GM18511 (cell line): ENCODE data around the gene IFNA6.
"Not testable (repeated sequence)": the region's sequence is repeated elsewhere in the genome, so short reads cannot be mapped to it uniquely, and the experiment has no call there.

Experiments
- ATAC-seq: cut with Tn5 transposase; IDR thresholded peaks from one replicate; pipeline ENCODE4 v1.9.1; 2021; ENCODE audit warnings: mild to moderate bottlenecking, moderate library complexity; ENCODE audit not compliant: unreplicated experiment

Gene IFNA6

DNA sequence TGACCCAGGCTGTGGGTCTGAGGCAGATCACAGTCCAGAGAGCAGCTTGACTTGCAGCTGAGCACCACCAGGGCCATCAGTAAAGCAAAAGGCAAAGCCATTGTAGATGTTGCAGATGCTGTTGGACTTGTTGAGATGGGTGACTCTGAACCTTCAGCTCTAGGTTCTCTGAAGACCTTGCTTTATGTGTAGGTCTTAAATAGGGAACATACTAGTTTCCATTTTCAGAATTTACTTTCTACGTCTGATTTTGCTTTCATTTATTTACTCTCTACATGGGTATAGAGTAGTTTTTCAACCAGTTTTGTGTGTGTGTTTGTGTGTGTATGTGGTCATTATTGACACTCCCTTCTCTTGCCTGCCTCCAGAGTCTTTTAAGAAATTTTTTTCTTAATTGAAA is at the start of gene IFNA6:
IFNA6 (minus strand) TSS at position 101 of the 400 bp plus-strand sequence; CDS start at position 101, 0 bp downstream.
- ATAC-seq, result no peak

DNA sequence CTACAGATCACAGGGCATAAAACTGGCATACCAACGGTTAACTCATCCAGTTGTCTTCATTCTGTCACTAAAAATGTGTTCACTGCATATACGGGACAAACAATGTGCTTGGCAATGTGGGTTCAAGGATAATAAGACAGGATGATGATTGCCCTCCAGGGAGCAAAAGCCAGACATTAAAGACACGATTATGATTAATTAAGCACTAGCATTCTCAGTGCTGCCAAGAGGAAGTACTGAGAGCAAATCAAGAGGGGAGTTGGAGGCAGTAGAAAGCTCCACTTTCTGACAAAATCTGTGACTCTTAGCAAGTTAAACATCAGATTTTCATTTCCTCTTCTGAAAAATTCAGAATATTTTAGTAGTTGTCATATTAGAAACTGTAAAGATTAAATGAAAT is 49.3 kb upstream of the IFNA6 start:
- ATAC-seq, result no peak

DNA sequence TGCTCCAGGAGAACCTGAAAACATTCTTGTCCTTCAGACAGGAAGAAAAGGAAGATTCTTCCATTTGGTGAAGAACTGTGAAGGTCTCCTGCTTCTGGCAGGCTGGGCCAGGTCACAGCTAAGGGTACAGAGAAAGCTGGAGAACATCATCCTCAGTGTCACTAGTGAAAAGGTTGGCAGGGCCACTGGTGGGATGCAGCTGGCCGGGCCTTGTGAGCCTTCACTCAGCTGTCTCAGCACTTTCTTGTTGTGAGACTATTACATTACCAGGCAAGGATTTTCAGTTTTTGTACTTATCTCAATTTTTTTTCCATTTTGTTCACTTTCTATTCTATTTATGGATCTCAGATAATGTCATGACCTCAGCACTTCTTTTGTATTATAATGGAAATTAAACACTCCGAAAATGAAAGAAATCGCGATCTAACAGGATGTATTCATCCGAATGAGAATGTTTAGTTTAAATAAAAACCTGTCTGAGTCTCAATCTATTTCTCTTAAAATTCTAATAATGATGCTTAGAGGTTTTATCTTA is 48.3 kb upstream of the IFNA6 start:
- no peak for ATAC-seq

- peak; percentile 70 for ATAC-seq
These were observed 45.4 kb upstream of the IFNA6 start for GRCh38 chr9:21395778-21396717.

DNA sequence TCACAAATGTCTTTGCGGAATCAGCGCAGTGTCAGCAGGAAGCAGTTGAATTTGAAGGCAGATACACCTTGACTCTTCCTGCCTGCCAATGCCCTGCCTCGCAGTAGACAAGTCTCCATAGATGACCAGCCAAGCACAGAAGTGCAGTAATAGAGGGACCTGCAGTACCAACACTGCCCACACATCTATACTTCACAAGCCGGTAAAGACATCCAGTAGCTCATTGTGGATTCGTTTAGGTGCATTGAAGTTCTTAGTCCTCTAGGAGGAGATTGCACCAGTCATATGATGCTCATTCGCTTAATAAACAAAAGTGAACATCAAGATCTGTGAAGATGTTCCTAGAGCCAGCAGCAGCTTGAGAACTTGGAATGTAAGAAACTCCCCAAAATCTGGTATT is 41.6 kb upstream of the IFNA6 start:
- peak; percentile 90 for ATAC-seq

DNA sequence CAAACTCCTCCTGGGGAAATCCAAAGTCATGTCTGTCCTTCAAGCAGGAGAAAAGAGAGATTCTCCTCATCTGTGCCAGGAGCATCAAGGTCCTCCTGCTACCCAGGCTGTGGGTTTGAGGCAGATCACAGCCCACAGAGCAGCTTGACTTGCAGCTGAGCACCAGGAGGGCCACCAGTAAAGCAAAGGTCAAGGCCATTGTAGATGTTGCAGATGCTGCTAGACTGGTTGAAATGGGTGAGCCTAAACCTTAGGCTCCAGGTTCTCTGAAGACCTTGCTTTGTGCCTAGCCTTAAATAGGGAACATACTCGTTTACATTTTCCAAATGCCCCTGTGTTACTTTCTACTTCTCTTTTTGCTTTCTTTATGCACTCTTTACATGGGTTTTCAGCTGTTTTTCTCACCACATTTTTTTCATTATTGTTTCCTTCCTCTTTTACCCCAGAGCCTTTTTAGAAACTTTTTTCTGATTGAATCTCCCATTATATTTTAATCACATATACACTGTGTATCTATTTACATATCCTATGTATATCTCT is 34.5 kb upstream of the IFNA6 start, which contains the start of gene IFNA2:
IFNA2 (minus strand) TSS at position 268 of the 540 bp plus-strand sequence; CDS start at position 199, 69 bp downstream.
- no peak for ATAC-seq

DNA sequence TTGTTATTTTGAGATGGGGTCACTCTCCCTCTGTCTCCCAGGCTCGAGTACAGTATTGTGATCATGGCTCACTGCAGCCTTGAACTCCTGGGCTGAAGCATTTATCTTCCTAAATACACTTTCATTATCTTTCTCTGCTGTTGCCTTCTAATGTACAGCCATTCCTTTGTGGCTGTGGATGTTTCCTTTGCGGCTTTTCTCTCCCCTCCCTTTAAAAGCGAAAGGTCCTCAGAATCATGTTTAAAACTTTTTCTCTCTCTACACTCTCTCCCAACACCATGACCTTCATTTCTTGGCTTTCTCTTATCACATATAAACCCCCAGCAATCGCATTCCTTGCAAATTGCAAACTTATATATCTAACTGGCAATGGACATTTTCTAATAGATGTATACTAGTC is 32.9 kb upstream of the IFNA6 start:
- no peak for ATAC-seq

DNA sequence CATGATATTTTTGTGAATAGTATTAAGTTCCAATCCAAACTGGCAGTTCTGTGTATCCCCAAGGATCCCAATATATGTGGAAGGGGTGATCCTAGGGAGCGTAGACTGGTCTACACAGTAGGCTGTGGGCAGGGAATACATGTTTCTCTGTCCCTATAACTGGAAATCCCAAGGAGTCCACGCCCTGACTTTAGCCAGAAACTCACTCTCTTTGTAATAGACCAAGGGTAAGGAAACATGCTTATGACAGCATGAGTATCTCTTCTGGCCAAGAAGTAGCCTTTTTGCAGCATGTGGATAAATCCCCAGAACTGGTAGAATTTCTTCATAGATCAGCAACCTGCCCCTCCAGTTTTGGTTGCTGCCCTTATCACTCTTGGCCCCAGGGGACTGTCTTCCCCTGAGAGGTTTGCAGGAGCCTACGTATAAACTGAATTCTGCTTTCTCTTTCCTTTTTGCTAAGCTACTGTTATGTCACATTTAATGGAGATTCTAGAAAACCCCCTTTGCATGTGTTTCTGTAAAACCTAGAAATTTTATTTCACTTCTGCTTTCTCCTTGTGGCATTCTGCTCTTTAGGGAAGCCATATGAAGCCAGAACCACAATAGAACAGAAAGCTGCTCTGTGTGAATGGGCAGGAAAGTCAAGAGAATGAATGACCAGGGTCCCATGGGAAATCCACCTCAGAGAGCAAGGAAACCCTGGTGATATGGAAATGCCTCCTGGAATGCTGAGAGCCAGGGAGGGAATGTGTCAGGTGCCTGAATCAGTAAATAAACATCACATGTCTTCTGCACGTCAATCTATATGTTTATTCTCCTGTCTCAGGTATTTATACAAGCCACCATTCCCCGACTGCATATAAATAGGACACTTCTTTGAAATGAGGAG is 31.0 kb upstream of the IFNA6 start:
- ATAC-seq, result peak; percentile 96

GRCh38 chr9:21371467-21371866 is 20.8 kb upstream of the IFNA6 start:
- ATAC-seq, result not testable (repeated sequence)

- no peak for ATAC-seq
These were observed 17.3 kb upstream of the IFNA6 start, which contains the start of gene IFNA13 for GRCh38 chr9:21367957-21368356. Gene IFNA13, minus strand, starts transcription at chr9:21368057. Its CDS starts 47 bp downstream, at chr9:21368010.

DNA sequence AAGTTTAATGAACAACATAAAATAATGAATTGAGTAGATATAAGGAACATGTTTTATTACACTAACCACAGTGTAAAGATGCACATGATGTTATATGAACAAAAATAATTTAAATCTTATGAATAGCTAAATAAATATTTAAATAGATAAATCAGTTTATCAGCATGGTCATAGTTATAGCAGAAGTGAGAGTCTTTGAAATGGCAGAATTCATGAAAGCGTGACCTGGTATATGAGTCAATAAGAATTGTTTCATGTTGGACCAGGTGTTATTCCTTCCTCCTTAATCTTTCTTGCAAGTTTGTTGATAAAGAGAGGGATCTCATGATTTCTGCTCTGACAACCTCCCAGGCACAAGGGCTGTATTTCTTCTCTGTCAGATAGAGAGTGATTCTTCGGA is 16.5 kb upstream of the IFNA6 start:
- peak; percentile 95 for ATAC-seq

DNA sequence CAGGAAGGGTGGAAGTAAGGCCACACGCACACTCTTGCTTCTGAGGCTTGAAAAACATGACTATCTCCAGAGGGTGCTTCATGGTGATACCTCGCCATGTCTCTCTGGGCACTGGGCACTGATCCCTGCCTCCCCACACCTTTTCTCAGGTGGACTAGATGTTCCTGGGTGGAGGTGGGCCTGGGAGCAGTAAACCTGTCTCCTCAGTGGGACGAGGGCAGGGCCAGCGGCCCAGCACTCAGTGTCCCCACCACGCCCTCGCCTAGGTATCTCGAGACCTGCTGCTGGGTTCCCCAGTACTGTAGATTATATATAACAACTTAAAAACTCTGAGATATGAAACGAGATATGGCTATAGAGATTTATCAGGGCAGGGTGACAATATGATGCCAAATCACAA is 11.6 kb upstream of the IFNA6 start:
- no peak for ATAC-seq

- ATAC-seq, result peak; percentile 96
These were observed 7.1 kb upstream of the IFNA6 start for GRCh38 chr9:21357479-21358460.

DNA sequence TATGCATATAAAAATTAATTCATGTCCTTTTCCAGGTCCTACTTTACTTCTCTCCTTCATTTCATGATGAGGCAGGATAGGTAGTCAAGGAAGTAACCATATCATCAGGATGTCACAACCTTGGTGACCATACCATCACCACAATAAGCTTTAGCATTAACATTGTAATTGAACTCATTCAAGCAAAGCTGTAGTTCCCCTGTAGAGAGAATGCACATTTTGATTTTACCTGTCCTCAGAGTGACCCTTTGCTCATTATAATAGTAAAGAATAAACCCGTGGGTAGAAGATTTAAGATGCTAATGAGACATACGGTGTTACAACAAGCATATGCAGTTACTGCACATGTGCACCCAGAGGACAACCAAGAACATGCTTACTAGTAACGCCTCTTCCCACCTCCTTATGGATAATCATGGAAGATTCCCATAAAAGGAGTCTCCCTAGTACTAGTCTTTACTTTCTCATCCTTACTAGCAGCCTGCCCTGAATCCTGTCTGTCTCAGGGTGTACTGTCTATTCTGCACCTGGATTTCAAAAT is 2.2 kb downstream of the IFNA6 start:
- ATAC-seq, result no peak

DNA sequence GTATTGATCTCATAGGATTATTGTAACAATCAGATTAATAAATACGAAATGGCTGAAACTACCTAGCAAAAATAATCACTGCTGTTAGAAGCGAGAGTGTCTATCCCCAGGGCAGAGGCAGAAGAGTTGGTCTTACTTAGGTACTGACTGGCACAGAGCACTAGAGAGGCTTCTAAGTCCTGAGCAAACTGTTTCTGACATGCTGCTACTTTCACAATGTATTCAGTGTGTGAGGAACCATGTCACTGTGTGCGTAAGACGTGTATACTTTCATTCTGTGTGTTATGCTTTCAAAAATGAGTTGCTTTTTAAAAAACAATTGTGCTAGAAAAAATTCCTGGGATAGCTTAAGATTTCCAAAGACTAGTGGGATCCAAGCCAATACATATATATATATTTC is 10.0 kb downstream of the IFNA6 start:
- ATAC-seq, result no peak

- ATAC-seq, result no peak
These were observed 14.2 kb downstream of the IFNA6 start for GRCh38 chr9:21336457-21336856.

GRCh38 chr9:21334701-21335632 is 15.7 kb downstream of the IFNA6 start, which contains the start of gene KLHL9:
Gene KLHL9, minus strand, starts transcription at chr9:21335404. Its CDS starts 545 bp downstream, at chr9:21334859.
- ATAC-seq, result peak; percentile 91

DNA sequence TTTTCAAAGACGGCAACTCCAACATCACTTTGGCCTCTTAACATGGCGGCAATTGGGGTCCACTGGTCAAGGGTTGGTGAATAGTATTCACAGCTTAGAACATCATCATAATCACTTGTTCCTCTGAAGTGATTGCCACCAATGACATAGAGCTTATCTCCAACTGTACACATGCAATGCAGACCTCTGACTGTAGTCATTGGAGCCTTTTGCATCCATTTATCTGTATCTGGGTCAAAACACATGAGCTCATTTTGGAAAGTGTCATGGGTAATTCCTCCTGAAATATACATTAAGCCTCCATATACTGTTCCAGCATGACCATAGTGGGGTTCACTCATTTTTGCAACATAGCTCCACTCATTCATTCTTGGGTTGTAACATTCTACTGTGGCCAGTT is 17.5 kb downstream of the IFNA6 start:
- no peak for ATAC-seq
